AG04449 (cell line): Measurements from ENCODE around the gene RNF169.

ENCODE experiments used
- CTCF ChIA-PET: fragments of 350-600 bp; formaldehyde crosslinking; extraction: SDS; loops from one replicate; lab custom pipeline; 2021; ENCODE audit warnings: antibody characterized with exemption; lab: Yijun Ruan, JAX
- POLR2A ChIA-PET: fragments of 400-600, 350-600 bp; formaldehyde crosslinking; extraction: SDS; loops from one replicate; lab custom pipeline; 2020; ENCODE audit warnings: antibody characterized with exemption, inconsistent platforms; lab: Yijun Ruan, JAX
- DNase-seq: peaks from one replicate; pipeline ENCODE4 v3.0.0-alpha.2; 2010; ENCODE audit warnings: low read depth, low spot score
- H3K4me3 ChIP-seq: 2 replicates; pipeline ENCODE4 v1.5.1; 2011; ENCODE audit warnings: low read depth, mild to moderate bottlenecking, control low read depth, low read length
- CTCF ChIP-seq: IDR thresholded peaks from one replicate; pipeline ENCODE4 v1.5.1; 2011; ENCODE audit warnings: mild to moderate bottlenecking, moderate library complexity, low read length, control low read depth, inconsistent platforms; ENCODE audit not compliant: insufficient read depth; ENCODE audit errors: missing control alignments

The RNF169 gene

DNA sequence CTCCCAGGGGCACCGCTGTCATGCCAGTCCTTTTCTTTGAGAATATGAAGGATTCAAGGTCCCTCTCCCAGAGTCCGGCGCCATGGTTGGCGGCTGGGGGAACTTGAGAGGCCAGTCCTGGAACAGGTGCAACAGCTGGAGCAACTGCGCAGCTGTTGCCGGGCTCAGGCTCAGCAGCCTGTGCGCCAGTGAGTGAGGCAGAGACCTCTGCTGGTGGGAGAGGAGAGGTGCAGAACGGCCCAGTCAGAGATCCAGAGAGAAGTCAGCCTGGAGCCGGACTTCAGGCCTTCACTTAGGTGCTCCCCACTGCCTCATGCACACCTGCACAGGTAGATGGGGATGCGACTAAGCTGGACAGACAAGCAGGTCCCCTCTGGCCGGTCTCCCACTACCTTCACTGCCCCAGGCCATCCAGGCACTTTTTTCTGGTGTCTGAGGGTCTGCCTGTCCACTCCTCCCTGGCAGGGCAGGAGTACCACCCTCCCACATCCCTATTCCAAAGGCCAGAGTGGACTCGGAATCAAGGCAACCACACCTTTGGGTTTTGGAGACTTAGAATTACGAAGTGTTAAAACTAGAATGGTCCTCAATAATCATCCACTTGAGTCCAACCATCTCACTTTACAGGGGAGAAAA, 22.0 kb upstream of the RNF169 start:
- peak; percentile 98 for TF ChIP-seq CTCF
- H3K4me3 ChIP-seq, result no peak overlapping the region
- POLR2A ChIA-PET, result no interaction called here
- CTCF ChIA-PET, result interaction anchor here (0.6 to 12.6 kb wide), 43 partner anchors 8 to 329 kb away, joined by 3 to 305 read pairs (median 5); partner anchors contain the start of gene POLD3
- no peak for DNase-seq

GRCh38 chr11:74729397-74729796, 19.3 kb upstream of the RNF169 start:
- ChIA-PET CTCF (interaction anchor here (0.9 to 12.6 kb wide), 15 partner anchors 9 to 277 kb away, joined by 3 to 305 read pairs (median 5); no protein-coding TSS in a partner anchor), POLR2A (no interaction called here)
- no peak for DNase-seq
- no peak for TF ChIP-seq CTCF
- H3K4me3 ChIP-seq, result no peak overlapping the region

GRCh38 chr11:74730571-74731260, 17.9 kb upstream of the RNF169 start:
- POLR2A ChIA-PET, result no interaction called here
- CTCF ChIA-PET, result interaction anchor here (2.2 to 12.6 kb wide), 3 partner anchors 9 to 27 kb away, joined by 5 to 305 read pairs (median 122); no protein-coding TSS in a partner anchor
- peak overlapping the region; percentile 27 for H3K4me3 ChIP-seq
- TF ChIP-seq CTCF, result no peak
- DNase-seq, result no peak

- peak within 1 kb of the TSS; percentile 37 for H3K4me3 ChIP-seq
- DNase-seq, result no peak
- CTCF ChIA-PET, result interaction anchor here (0.9 to 5.0 kb wide), 8 partner anchors 7 to 120 kb away, joined by 3 to 19 read pairs (median 4); no protein-coding TSS in a partner anchor
These were observed 17.2 kb upstream of the RNF169 start, which contains the start of gene CHRDL2 for GRCh38 chr11:74731301-74732094. Gene CHRDL2 (minus strand): TSS chr11:74731426. CDS start chr11:74730888, 538 bp downstream.

DNA sequence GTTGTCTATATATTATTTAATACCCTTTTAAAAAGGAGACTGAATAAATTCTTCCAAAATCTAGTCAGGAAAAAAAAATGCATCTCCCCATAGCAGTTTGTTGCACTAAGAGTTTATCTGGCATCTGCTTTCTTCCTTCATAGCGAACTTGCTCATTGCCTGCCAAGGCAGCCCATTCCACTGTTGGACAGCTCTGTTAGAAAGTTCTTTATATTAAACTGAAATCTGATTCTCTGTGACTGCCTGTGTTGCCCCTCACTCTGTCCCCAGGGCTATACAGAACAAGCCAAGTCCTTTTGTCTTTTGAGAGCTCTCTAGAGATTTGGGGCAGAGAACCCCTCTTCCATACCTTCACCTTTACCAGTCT, 14.1 kb upstream of the RNF169 start:
- TF ChIP-seq CTCF, result no peak
- CTCF ChIA-PET, result interaction anchor here (0.8 to 5.0 kb wide), 8 partner anchors 8 to 345 kb away, joined by 3 to 32 read pairs (median 6); no protein-coding TSS in a partner anchor
- DNase-seq, result no peak
- H3K4me3 ChIP-seq, result no peak overlapping the region
- POLR2A ChIA-PET, result no interaction called here

More at GRCh38 chr11:74731301-74732094, 17.2 kb upstream of the RNF169 start, which contains the start of gene CHRDL2:
- TF ChIP-seq CTCF, result no peak
- POLR2A ChIA-PET, result no interaction called here
